Caco-2 (cell line): ENCODE measurements around the gene LPAR1. TPM values are rescaled to one million over a fixed set of nuclear protein-coding genes. Genes with fewer than 3 reads are reported as not detected.
"Not testable (repeated sequence)": the region's sequence is repeated elsewhere in the genome, so short reads cannot be mapped to it uniquely, and the experiment has no call there.

Experiments
- BruUV-seq: library from RNA; stranded (reverse); fragments of 400-500 nt; replicated peaks from 2 replicates; lab custom pipeline; 2021; lab: Mats Ljungman, UMichigan
- CTCF ChIA-PET: fragments of 300-600 bp; sonication (Branson Sonifier 250); formaldehyde crosslinking; loops from one replicate; lab custom pipeline; 2022; ENCODE audit warnings: antibody characterized with exemption; lab: Charles Lee
- POLR2A ChIA-PET: fragments of 300-600 bp; sonication (Branson Sonifier 250); formaldehyde crosslinking; loops from one replicate; lab custom pipeline; 2022; ENCODE audit warnings: antibody characterized with exemption; lab: Charles Lee
- DNase-seq, 2 experiments: peaks; one replicate each; pipeline versions ENCODE4 v3.0.0 to v3.0.0-alpha.2; 2020 to 2022
- H3K27me3 ChIP-seq: replicated peaks from 2 replicates; pipeline ENCODE4 v1.6.0; 2011; ENCODE audit warnings: low read length; ENCODE audit not compliant: control insufficient read depth, insufficient read depth
- H3K36me3 ChIP-seq: 2 replicates; pipeline ENCODE4 v1.5.1; 2011; ENCODE audit warnings: low read length; ENCODE audit not compliant: control insufficient read depth, insufficient read depth
- H3K4me1 ChIP-seq: fragments of 250-450 bp; sonication (Bioruptor Pico); 2 replicates; pipeline ENCODE4 v1.5.1; 2020; ENCODE audit warnings: mild to moderate bottlenecking
- H3K4me3 ChIP-seq: 2 replicates; pipeline ENCODE4 v1.5.1; 2011; ENCODE audit warnings: low read depth, mild to moderate bottlenecking, control low read depth, low read length
- H3K9me3 ChIP-seq: fragments of 250-450 bp; sonication (Bioruptor Pico); 2 replicates; pipeline ENCODE4 v1.5.1; 2020; ENCODE audit warnings: mild to moderate bottlenecking, moderate library complexity
- H3K27ac Mint-ChIP-seq: one replicate; pipeline ENCODE4 v1.8.0; 2022; ENCODE audit warnings: mixed read lengths; ENCODE audit not compliant: unreplicated experiment
- H3K27me3 Mint-ChIP-seq: one replicate; pipeline ENCODE4 v1.8.0; 2022; ENCODE audit warnings: mixed read lengths; ENCODE audit not compliant: insufficient read depth, unreplicated experiment
- H3K36me3 Mint-ChIP-seq: one replicate; pipeline ENCODE4 v1.8.0; 2022; ENCODE audit warnings: mild to moderate bottlenecking, mixed read lengths; ENCODE audit not compliant: insufficient read depth, unreplicated experiment
- H3K4me1 Mint-ChIP-seq: one replicate; pipeline ENCODE4 v1.8.0; 2022; ENCODE audit warnings: low read depth, mixed read lengths; ENCODE audit not compliant: unreplicated experiment
- H3K4me3 Mint-ChIP-seq: one replicate; pipeline ENCODE4 v1.8.0; 2022; ENCODE audit warnings: mild to moderate bottlenecking, moderate library complexity, mixed read lengths; ENCODE audit not compliant: unreplicated experiment
- H3K9me3 Mint-ChIP-seq: one replicate; pipeline ENCODE4 v1.8.0; 2022; ENCODE audit warnings: mixed read lengths; ENCODE audit not compliant: unreplicated experiment
- CTCF ChIP-seq, 2 experiments: fragments of 200-600 bp in 1 of 2; IDR thresholded peaks; 1 replicate in 1 of 2; 2 replicates in 1 of 2; pipeline versions ENCODE4 v1.5.1 to v1.8.0; 2011 to 2022; ENCODE audit warnings: antibody characterized with exemption in 1 of 2, control low read depth in 1 of 2, inconsistent platforms in 1 of 2, low read depth in 1 of 2, low read length in 1 of 2, mild to moderate bottlenecking in 1 of 2, moderate library complexity in 1 of 2; ENCODE audit not compliant: insufficient read depth in 1 of 2, severe bottlenecking in 1 of 2, unreplicated experiment in 1 of 2
- intact Hi-C: fragments of 100-400 bp; cut with micrococcal nuclease; formaldehyde crosslinking; loops from one replicate; pipeline ENCODE4 v1.10.0; 2022; ENCODE audit not compliant: unreplicated experiment
- total RNA-seq: library from RNA; stranded (reverse); gene quantifications from 2 replicates; pipeline ENCODE4 v1.2.3, GENCODE V29; 2022

LPAR1 gene
- total RNA-seq, 1 experiment from 2014 or later: 20.3 TPM

GRCh38 chr9:111052791-111053190, 14.5 kb upstream of the LPAR1 start:
- no peak overlapping the region for H3K4me3 ChIP-seq
- Mint-ChIP-seq H3K36me3 (no peaks in the 10 kb centered on the region), H3K27ac (no peak overlapping the region), H3K9me3 (no peaks in the 10 kb centered on the region), H3K4me3 (no peak overlapping the region), H3K27me3 (no peaks in the 10 kb centered on the region), H3K4me1 (no peaks in the 10 kb centered on the region)
- no peaks in the 10 kb centered on the region for H3K27me3 ChIP-seq
- no TSS peak for BruUV-seq
- POLR2A ChIA-PET: no interaction called here
- no peaks in the 10 kb centered on the region for H3K36me3 ChIP-seq
- intact Hi-C loops: no loop called here
- TF ChIP-seq CTCF (IDR thresholded peaks at IDR 0.05; ENCODE audit: insufficient read depth in 1 of 2, low read depth in 1 of 2, low read length in 1 of 2, severe bottlenecking in 1 of 2, unreplicated experiment in 1 of 2): no peak
- no peaks in the 10 kb centered on the region for H3K9me3 ChIP-seq
- CTCF ChIA-PET: no interaction called here
- DNase-seq: no peak
- no peaks in the 10 kb centered on the region for H3K4me1 ChIP-seq

GRCh38 chr9:111051400-111051799, 13.1 kb upstream of the LPAR1 start:
- H3K27me3 ChIP-seq: no peaks in the 10 kb centered on the region
- no peaks in the 10 kb centered on the region for H3K36me3 ChIP-seq
- Mint-ChIP-seq H3K4me3 (no peak overlapping the region), H3K4me1 (no peaks in the 10 kb centered on the region), H3K9me3 (no peaks in the 10 kb centered on the region), H3K27ac (no peak overlapping the region), H3K36me3 (no peaks in the 10 kb centered on the region), H3K27me3 (no peaks in the 10 kb centered on the region)
- DNase-seq: no peak
- BruUV-seq: no TSS peak
- ChIA-PET POLR2A (no interaction called here), CTCF (interaction anchor here (0.7 kb wide), 1 partner anchor 13 kb away, joined by 4 read pairs; the partner anchor contains the start of gene LPAR1)
- no peaks in the 10 kb centered on the region for H3K9me3 ChIP-seq
- no peak overlapping the region for H3K4me3 ChIP-seq
- H3K4me1 ChIP-seq: no peaks in the 10 kb centered on the region
- no peak for TF ChIP-seq CTCF (IDR thresholded peaks at IDR 0.05; ENCODE audit: insufficient read depth in 1 of 2, low read depth in 1 of 2, low read length in 1 of 2, severe bottlenecking in 1 of 2, unreplicated experiment in 1 of 2)
- intact Hi-C loops: no loop called here

GRCh38 chr9:111050819-111051218, 12.5 kb upstream of the LPAR1 start:
- Histone ChIP-seq H3K4me3 (no peak overlapping the region), H3K4me1 (no peaks in the 10 kb centered on the region), H3K27me3 (no peaks in the 10 kb centered on the region), H3K36me3 (no peaks in the 10 kb centered on the region), H3K9me3 (no peaks in the 10 kb centered on the region)
- no peaks in the 10 kb centered on the region for H3K9me3 Mint-ChIP-seq
- no peak for DNase-seq
- BruUV-seq: no TSS peak
- intact Hi-C loops: no loop called here
- CTCF ChIA-PET: interaction anchor here (0.7 kb wide), 1 partner anchor 12 kb away, joined by 4 read pairs; the partner anchor contains the start of gene LPAR1
- no peaks in the 10 kb centered on the region for H3K27me3 Mint-ChIP-seq
- POLR2A ChIA-PET: no interaction called here
- no peaks in the 10 kb centered on the region for H3K36me3 Mint-ChIP-seq
- no peaks in the 10 kb centered on the region for H3K4me1 Mint-ChIP-seq
- TF ChIP-seq CTCF (IDR thresholded peaks at IDR 0.05; ENCODE audit: insufficient read depth in 1 of 2, low read depth in 1 of 2, low read length in 1 of 2, severe bottlenecking in 1 of 2, unreplicated experiment in 1 of 2): no peak
- no peak overlapping the region for H3K27ac Mint-ChIP-seq
- H3K4me3 Mint-ChIP-seq: no peak overlapping the region

- CTCF ChIA-PET: interaction anchor here (0.6 kb wide), 1 partner anchor 442 kb away, joined by 3 read pairs; no protein-coding TSS in a partner anchor
- POLR2A ChIA-PET, BruUV-seq, H3K9me3 Mint-ChIP-seq, DNase-seq, H3K36me3 Mint-ChIP-seq, H3K27ac Mint-ChIP-seq, H3K27me3 Mint-ChIP-seq, H3K4me3 ChIP-seq, H3K36me3 ChIP-seq, H3K4me3 Mint-ChIP-seq, H3K4me1 ChIP-seq, H3K27me3 ChIP-seq, H3K9me3 ChIP-seq, intact Hi-C loops, H3K4me1 Mint-ChIP-seq: not testable (repeated sequence)
Measured at GRCh38 chr9:111047287-111047686, 9.0 kb upstream of the LPAR1 start.
